CD14-positive monocyte (primary cell): ENCODE results near the gene PIK3C2B. TPM values are rescaled to one million over a fixed set of nuclear protein-coding genes. Genes with fewer than 3 reads are reported as not detected.

Experiments
- DNase-seq, 3 donors: peaks; one replicate each; pipeline ENCODE4 v3.0.0-alpha.2; 2011 to 2022
- H2AFZ ChIP-seq: 2 replicates; pipeline ENCODE4 v1.6.0; 2012; ENCODE audit warnings: mild to moderate bottlenecking, low read depth, low read length, inconsistent platforms; ENCODE audit not compliant: insufficient read depth, poor library complexity, severe bottlenecking
- H3K27ac ChIP-seq, 2 donors: 1 replicate in 1 of 2; 2 replicates in 1 of 2; pipeline ENCODE4 v1.5.1; 2012 to 2013; ENCODE audit warnings: low read length in 2 of 2, control low read depth in 1 of 2, inconsistent platforms in 1 of 2, low read depth in 1 of 2, mild to moderate bottlenecking in 1 of 2
- H3K27me3 ChIP-seq, 2 donors: one replicate each; pipeline versions ENCODE4 v1.6.0 to v1.6.1; 2011 to 2013; ENCODE audit warnings: low read length in 2 of 2; ENCODE audit not compliant: control insufficient read depth in 2 of 2, insufficient read depth in 2 of 2
- H3K36me3 ChIP-seq, 2 donors: replicated peaks in 1 of 2; 1 replicate in 1 of 2; 2 replicates in 1 of 2; pipeline versions ENCODE4 v1.5.1 to v1.6.1; 2012 to 2013; ENCODE audit warnings: low read length in 2 of 2, control low read depth in 1 of 2, inconsistent platforms in 1 of 2, mild to moderate bottlenecking in 1 of 2; ENCODE audit not compliant: insufficient read depth in 2 of 2, control insufficient read depth in 1 of 2
- H3K4me1 ChIP-seq, 2 donors: 1 replicate in 1 of 2; 2 replicates in 1 of 2; pipeline versions ENCODE4 v1.5.1 to v1.6.1; 2012 to 2013; ENCODE audit warnings: low read length in 2 of 2, control low read depth in 1 of 2, inconsistent platforms in 1 of 2, mild to moderate bottlenecking in 1 of 2, moderate library complexity in 1 of 2; ENCODE audit not compliant: insufficient read depth in 2 of 2, control insufficient read depth in 1 of 2
- H3K4me2 ChIP-seq: replicated peaks from 2 replicates; pipeline ENCODE3; 2012; ENCODE audit warnings: low read length, moderate library complexity, mild to moderate bottlenecking; ENCODE audit not compliant: poor library complexity, severe bottlenecking; ENCODE audit errors: extremely low read depth
- H3K4me3 ChIP-seq, 3 experiments: fragments of 200-600 bp in 1 of 3; sonication (generic) in 1 of 3; replicated peaks in 1 of 3; 1 replicate in 2 of 3; 2 replicates in 1 of 3; pipeline ENCODE4 v1.5.1; 2011 to 2013; ENCODE audit warnings: low read length in 3 of 3, mild to moderate bottlenecking in 3 of 3, control low read depth in 2 of 3, low read depth in 2 of 3, inconsistent platforms in 1 of 3, moderate library complexity in 1 of 3
- H3K79me2 ChIP-seq: 2 replicates; pipeline ENCODE4 v1.6.0; 2012; ENCODE audit warnings: mild to moderate bottlenecking, control low read depth, inconsistent platforms, low read length, moderate library complexity; ENCODE audit not compliant: insufficient read depth
- H3K9ac ChIP-seq: 2 replicates; pipeline ENCODE4 v1.6.0; 2017; ENCODE audit warnings: low read length, mild to moderate bottlenecking; ENCODE audit not compliant: insufficient read depth, poor library complexity, severe bottlenecking
- H3K9me3 ChIP-seq, 2 donors: replicated peaks in 1 of 2; 1 replicate in 1 of 2; 2 replicates in 1 of 2; pipeline versions ENCODE4 v1.5.1 to v1.6.1; 2012 to 2013; ENCODE audit warnings: low read length in 2 of 2, control low read depth in 1 of 2; ENCODE audit not compliant: control insufficient read depth in 1 of 2, insufficient read depth in 1 of 2
- H4K20me1 ChIP-seq: 2 replicates; pipeline ENCODE4 v1.6.0; 2012; ENCODE audit warnings: mild to moderate bottlenecking, low read length, control low read depth, moderate library complexity; ENCODE audit not compliant: insufficient read depth
- H3K27ac Mint-ChIP-seq, 7 donors: one replicate each; pipeline ENCODE4 v1.8.0; 2020; ENCODE audit warnings: mild to moderate bottlenecking in 7 of 7, mixed read lengths in 7 of 7, moderate library complexity in 6 of 7, inconsistent platforms in 2 of 7
- H3K27me3 Mint-ChIP-seq, 3 donors: one replicate each; pipeline ENCODE4 v1.8.0; 2021 to 2022; ENCODE audit warnings: low read depth in 3 of 3, mild to moderate bottlenecking in 3 of 3, mixed read lengths in 3 of 3, moderate library complexity in 3 of 3, inconsistent platforms in 1 of 3
- H3K36me3 Mint-ChIP-seq, 2 donors: one replicate each; pipeline ENCODE4 v1.8.0; 2020; ENCODE audit warnings: mixed read lengths in 2 of 2, inconsistent platforms in 1 of 2, mild to moderate bottlenecking in 1 of 2
- H3K4me1 Mint-ChIP-seq: one replicate; pipeline ENCODE4 v1.8.0; 2020; ENCODE audit warnings: mild to moderate bottlenecking, mixed read lengths
- H3K4me3 Mint-ChIP-seq, 2 donors: one replicate each; pipeline ENCODE4 v1.8.0; 2020; ENCODE audit warnings: mild to moderate bottlenecking in 2 of 2, mixed read lengths in 2 of 2, moderate library complexity in 1 of 2
- H3K9me3 Mint-ChIP-seq, 7 donors: one replicate each; pipeline ENCODE4 v1.8.0; 2020 to 2022; ENCODE audit warnings: mixed read lengths in 7 of 7, mild to moderate bottlenecking in 6 of 7, moderate library complexity in 6 of 7, inconsistent platforms in 2 of 7
- WGBS: methylation state at CpG from one replicate; pipeline ENCODE4 v1.1.5; 2013; ENCODE audit warnings: missing lambda C conversion rate; ENCODE audit not compliant: insufficient coverage; 5-methylcytosine and 5-hydroxymethylcytosine counted together
- intact Hi-C, 2 donors: fragments of 100-400 bp; cut with micrococcal nuclease; formaldehyde crosslinking; loops; one replicate each; pipeline versions ENCODE4 v1.15.0 to v1.15.1; 2023
- polyA plus RNA-seq, 3 donors: library from polyadenylated mRNA; depleted of rRNA in 1 of 3; unstranded in 2 of 3; stranded (reverse) in 1 of 3; fragments of 300-500 nt in 2 of 3; fragments of >200 nt in 1 of 3; fragmentation: Illumina TruSeq in 2 of 3; gene quantifications; 1 replicate in 2 of 3; 2 replicates in 1 of 3; pipeline ENCODE4 v1.2.3, GENCODE V29; 2012 to 2021
- TF ChIP-seq, protein P1 (sequence below): fragments of 200-600 bp; IDR thresholded peaks from one replicate; pipeline ENCODE4 v1.8.0; 2022; ENCODE audit warnings: antibody characterized with exemption, mild to moderate bottlenecking

PIK3C2B gene
- polyA plus RNA-seq, 3 donors, result 0.04 to 1.4 TPM; not detected in 1

DNA sequence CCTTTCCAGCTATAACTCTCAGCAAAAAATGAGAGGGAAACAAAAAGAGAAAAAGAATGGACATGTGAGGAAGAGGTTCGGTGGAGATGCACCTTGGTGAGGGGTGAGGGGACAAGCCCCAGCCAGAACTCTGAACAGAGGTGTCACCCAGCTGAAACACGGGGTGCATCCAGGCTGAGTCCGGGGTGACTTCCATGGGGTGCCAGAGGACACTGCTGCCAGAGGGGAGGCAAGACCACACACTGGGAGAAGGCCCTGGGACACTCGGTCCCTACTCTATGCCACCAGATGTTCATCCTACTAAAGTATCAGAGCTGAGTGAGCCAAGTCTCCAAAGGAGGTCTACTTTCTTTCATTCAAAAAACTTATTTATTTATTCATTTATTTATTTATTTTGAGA, 46.9 kb downstream of the PIK3C2B start:
- intact Hi-C loops, result loop anchor here in 1 of 2 donors (5.0 kb wide), 1 partner anchor 55 kb away; no protein-coding TSS in a partner anchor
- H3K27me3 ChIP-seq, result no peaks in the 10 kb centered on the region
- H3K4me2 ChIP-seq, result no peak overlapping the region
- peaks cover 5 to 7% of the 10 kb centered on the region in 2 donors for H3K4me1 ChIP-seq
- DNase-seq, result no peak
- Mint-ChIP-seq H3K27ac (peak overlapping the region in 2 of 7 donors; percentile 59 to 76), H3K36me3 (peaks cover 26% of the 10 kb centered on the region in 2 donors), H3K4me1 (peaks cover 13% of the 10 kb centered on the region), H3K27me3 (peaks cover 0 to 5% (median 0%) of the 10 kb centered on the region in 3 donors), H3K9me3 (no peaks in the 10 kb centered on the region), H3K4me3 (no peak overlapping the region)
- whole genome bisulfite sequencing, result 71% methylated on average over 2 of the region's 4 CpGs
- no peaks in the 10 kb centered on the region for H3K79me2 ChIP-seq
- TF ChIP-seq, protein P1, sequence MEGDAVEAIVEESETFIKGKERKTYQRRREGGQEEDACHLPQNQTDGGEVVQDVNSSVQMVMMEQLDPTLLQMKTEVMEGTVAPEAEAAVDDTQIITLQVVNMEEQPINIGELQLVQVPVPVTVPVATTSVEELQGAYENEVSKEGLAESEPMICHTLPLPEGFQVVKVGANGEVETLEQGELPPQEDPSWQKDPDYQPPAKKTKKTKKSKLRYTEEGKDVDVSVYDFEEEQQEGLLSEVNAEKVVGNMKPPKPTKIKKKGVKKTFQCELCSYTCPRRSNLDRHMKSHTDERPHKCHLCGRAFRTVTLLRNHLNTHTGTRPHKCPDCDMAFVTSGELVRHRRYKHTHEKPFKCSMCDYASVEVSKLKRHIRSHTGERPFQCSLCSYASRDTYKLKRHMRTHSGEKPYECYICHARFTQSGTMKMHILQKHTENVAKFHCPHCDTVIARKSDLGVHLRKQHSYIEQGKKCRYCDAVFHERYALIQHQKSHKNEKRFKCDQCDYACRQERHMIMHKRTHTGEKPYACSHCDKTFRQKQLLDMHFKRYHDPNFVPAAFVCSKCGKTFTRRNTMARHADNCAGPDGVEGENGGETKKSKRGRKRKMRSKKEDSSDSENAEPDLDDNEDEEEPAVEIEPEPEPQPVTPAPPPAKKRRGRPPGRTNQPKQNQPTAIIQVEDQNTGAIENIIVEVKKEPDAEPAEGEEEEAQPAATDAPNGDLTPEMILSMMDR, result no peak
- no peak overlapping the region for H3K4me3 ChIP-seq
- H3K36me3 ChIP-seq, result peaks cover 3 to 14% of the 10 kb centered on the region in 2 donors
- H3K27ac ChIP-seq, result no peak overlapping the region
- H3K9me3 ChIP-seq, result no peaks in the 10 kb centered on the region
- H3K9ac ChIP-seq, result no peak overlapping the region
- H2AFZ ChIP-seq, result no peak overlapping the region
- no peaks in the 10 kb centered on the region for H4K20me1 ChIP-seq

DNA sequence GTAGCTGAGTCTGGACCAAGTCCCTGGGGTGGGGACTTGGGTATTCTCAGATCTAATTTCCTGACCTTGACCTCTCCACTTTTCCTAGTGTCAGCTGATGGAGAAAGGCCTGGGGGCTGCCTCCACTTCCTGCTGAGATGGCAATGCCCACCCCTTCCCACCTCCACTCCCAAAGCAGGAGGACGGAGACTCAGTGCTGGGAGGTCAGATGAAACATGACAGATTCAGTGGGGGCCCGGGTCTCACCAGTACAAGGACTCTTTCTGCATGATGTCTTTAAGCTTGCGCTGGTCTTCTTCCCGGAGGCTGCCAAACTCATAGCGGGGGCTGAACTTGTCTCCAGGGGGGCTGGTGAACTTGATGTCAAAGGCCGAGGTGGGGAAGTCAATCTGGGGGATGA, 47.4 kb downstream of the PIK3C2B start:
- Mint-ChIP-seq H3K4me1 (peaks cover 13% of the 10 kb centered on the region), H3K27me3 (peaks cover 0 to 5% (median 0%) of the 10 kb centered on the region in 3 donors), H3K36me3 (peaks cover 28 to 29% of the 10 kb centered on the region in 2 donors), H3K4me3 (no peak overlapping the region), H3K27ac (no peak overlapping the region), H3K9me3 (no peaks in the 10 kb centered on the region)
- Histone ChIP-seq H2AFZ (no peak overlapping the region), H3K4me3 (no peak overlapping the region), H3K9me3 (no peaks in the 10 kb centered on the region), H3K4me1 (peaks cover 5 to 7% of the 10 kb centered on the region in 2 donors), H3K4me2 (no peak overlapping the region), H3K27ac (no peak overlapping the region), H3K36me3 (peaks cover 6 to 18% of the 10 kb centered on the region in 2 donors), H4K20me1 (no peaks in the 10 kb centered on the region), H3K9ac (no peak overlapping the region), H3K27me3 (no peaks in the 10 kb centered on the region), H3K79me2 (no peaks in the 10 kb centered on the region)
- TF ChIP-seq, protein P1, result no peak
- no peak for DNase-seq
- intact Hi-C loops, result loop anchor here in 1 of 2 donors (5.0 kb wide), 1 partner anchor 55 kb away; no protein-coding TSS in a partner anchor
- 97% methylated on average over 5 of the region's 6 CpGs for WGBS
